Caco-2 (cell line): ENCODE measurements around the gene LIPM. TPM values are rescaled to one million over a fixed set of nuclear protein-coding genes. Genes with fewer than 3 reads are reported as not detected.

Source experiments
- BruUV-seq: library from RNA; stranded (reverse); fragments of 400-500 nt; replicated peaks from 2 replicates; lab custom pipeline; 2021; lab: Mats Ljungman, UMichigan
- CTCF ChIA-PET: fragments of 300-600 bp; sonication (Branson Sonifier 250); formaldehyde crosslinking; loops from one replicate; lab custom pipeline; 2022; ENCODE audit warnings: antibody characterized with exemption; lab: Charles Lee
- POLR2A ChIA-PET: fragments of 300-600 bp; sonication (Branson Sonifier 250); formaldehyde crosslinking; loops from one replicate; lab custom pipeline; 2022; ENCODE audit warnings: antibody characterized with exemption; lab: Charles Lee
- DNase-seq, 2 experiments: peaks; one replicate each; pipeline versions ENCODE4 v3.0.0 to v3.0.0-alpha.2; 2020 to 2022
- H3K27me3 ChIP-seq: replicated peaks from 2 replicates; pipeline ENCODE4 v1.6.0; 2011; ENCODE audit warnings: low read length; ENCODE audit not compliant: control insufficient read depth, insufficient read depth
- H3K36me3 ChIP-seq: 2 replicates; pipeline ENCODE4 v1.5.1; 2011; ENCODE audit warnings: low read length; ENCODE audit not compliant: control insufficient read depth, insufficient read depth
- H3K4me1 ChIP-seq: fragments of 250-450 bp; sonication (Bioruptor Pico); 2 replicates; pipeline ENCODE4 v1.5.1; 2020; ENCODE audit warnings: mild to moderate bottlenecking
- H3K4me3 ChIP-seq: 2 replicates; pipeline ENCODE4 v1.5.1; 2011; ENCODE audit warnings: low read depth, mild to moderate bottlenecking, control low read depth, low read length
- H3K9me3 ChIP-seq: fragments of 250-450 bp; sonication (Bioruptor Pico); 2 replicates; pipeline ENCODE4 v1.5.1; 2020; ENCODE audit warnings: mild to moderate bottlenecking, moderate library complexity
- H3K27ac Mint-ChIP-seq: one replicate; pipeline ENCODE4 v1.8.0; 2022; ENCODE audit warnings: mixed read lengths; ENCODE audit not compliant: unreplicated experiment
- H3K27me3 Mint-ChIP-seq: one replicate; pipeline ENCODE4 v1.8.0; 2022; ENCODE audit warnings: mixed read lengths; ENCODE audit not compliant: insufficient read depth, unreplicated experiment
- H3K36me3 Mint-ChIP-seq: one replicate; pipeline ENCODE4 v1.8.0; 2022; ENCODE audit warnings: mild to moderate bottlenecking, mixed read lengths; ENCODE audit not compliant: insufficient read depth, unreplicated experiment
- H3K4me1 Mint-ChIP-seq: one replicate; pipeline ENCODE4 v1.8.0; 2022; ENCODE audit warnings: low read depth, mixed read lengths; ENCODE audit not compliant: unreplicated experiment
- H3K4me3 Mint-ChIP-seq: one replicate; pipeline ENCODE4 v1.8.0; 2022; ENCODE audit warnings: mild to moderate bottlenecking, moderate library complexity, mixed read lengths; ENCODE audit not compliant: unreplicated experiment
- H3K9me3 Mint-ChIP-seq: one replicate; pipeline ENCODE4 v1.8.0; 2022; ENCODE audit warnings: mixed read lengths; ENCODE audit not compliant: unreplicated experiment
- intact Hi-C: fragments of 100-400 bp; cut with micrococcal nuclease; formaldehyde crosslinking; loops from one replicate; pipeline ENCODE4 v1.10.0; 2022; ENCODE audit not compliant: unreplicated experiment
- total RNA-seq: library from RNA; stranded (reverse); gene quantifications from 2 replicates; pipeline ENCODE4 v1.2.3, GENCODE V29; 2022
- TF ChIP-seq, protein P1 (sequence below), 2 experiments: fragments of 200-600 bp in 1 of 2; IDR thresholded peaks; 1 replicate in 1 of 2; 2 replicates in 1 of 2; pipeline versions ENCODE4 v1.5.1 to v1.8.0; 2011 to 2022; ENCODE audit warnings: antibody characterized with exemption in 1 of 2, control low read depth in 1 of 2, inconsistent platforms in 1 of 2, low read depth in 1 of 2, low read length in 1 of 2, mild to moderate bottlenecking in 1 of 2, moderate library complexity in 1 of 2; ENCODE audit not compliant: insufficient read depth in 1 of 2, severe bottlenecking in 1 of 2, unreplicated experiment in 1 of 2

Gene LIPM
- total RNA-seq, 1 experiment from 2014 or later: not detected

DNA sequence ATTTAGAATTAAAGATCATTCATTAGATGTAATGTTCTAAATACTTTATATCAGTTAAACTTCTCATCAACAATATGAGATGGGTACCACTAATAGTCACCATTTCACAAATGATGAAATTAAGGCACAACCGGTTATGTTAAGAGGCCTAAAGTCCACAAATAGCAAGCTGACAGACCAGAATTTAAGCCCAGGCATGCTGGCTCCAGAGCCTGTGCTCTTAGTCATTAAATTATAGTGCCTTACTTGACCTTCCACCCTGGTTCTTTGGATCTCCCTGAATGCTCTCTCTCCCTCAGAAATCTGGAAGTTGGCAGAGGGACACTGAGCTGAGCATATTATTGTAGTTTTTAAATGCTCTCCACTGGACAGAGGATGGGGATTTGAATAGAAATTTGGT is 39.1 kb upstream of the LIPM start:
- no TSS peak for BruUV-seq
- Histone ChIP-seq H3K4me1 (no peaks in the 10 kb centered on the region), H3K9me3 (no peaks in the 10 kb centered on the region), H3K36me3 (no peaks in the 10 kb centered on the region), H3K4me3 (no peak overlapping the region), H3K27me3 (no peaks in the 10 kb centered on the region)
- H3K9me3 Mint-ChIP-seq: no peaks in the 10 kb centered on the region
- intact Hi-C loops: no loop called here
- H3K4me1 Mint-ChIP-seq: no peaks in the 10 kb centered on the region
- DNase-seq: no peak
- POLR2A ChIA-PET: no interaction called here
- H3K4me3 Mint-ChIP-seq: no peak overlapping the region
- CTCF ChIA-PET: no interaction called here
- H3K36me3 Mint-ChIP-seq: no peaks in the 10 kb centered on the region
- H3K27me3 Mint-ChIP-seq: peaks cover 3% of the 10 kb centered on the region
- TF ChIP-seq, protein P1, sequence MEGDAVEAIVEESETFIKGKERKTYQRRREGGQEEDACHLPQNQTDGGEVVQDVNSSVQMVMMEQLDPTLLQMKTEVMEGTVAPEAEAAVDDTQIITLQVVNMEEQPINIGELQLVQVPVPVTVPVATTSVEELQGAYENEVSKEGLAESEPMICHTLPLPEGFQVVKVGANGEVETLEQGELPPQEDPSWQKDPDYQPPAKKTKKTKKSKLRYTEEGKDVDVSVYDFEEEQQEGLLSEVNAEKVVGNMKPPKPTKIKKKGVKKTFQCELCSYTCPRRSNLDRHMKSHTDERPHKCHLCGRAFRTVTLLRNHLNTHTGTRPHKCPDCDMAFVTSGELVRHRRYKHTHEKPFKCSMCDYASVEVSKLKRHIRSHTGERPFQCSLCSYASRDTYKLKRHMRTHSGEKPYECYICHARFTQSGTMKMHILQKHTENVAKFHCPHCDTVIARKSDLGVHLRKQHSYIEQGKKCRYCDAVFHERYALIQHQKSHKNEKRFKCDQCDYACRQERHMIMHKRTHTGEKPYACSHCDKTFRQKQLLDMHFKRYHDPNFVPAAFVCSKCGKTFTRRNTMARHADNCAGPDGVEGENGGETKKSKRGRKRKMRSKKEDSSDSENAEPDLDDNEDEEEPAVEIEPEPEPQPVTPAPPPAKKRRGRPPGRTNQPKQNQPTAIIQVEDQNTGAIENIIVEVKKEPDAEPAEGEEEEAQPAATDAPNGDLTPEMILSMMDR (IDR thresholded peaks at IDR 0.05; ENCODE audit: insufficient read depth in 1 of 2, low read depth in 1 of 2, low read length in 1 of 2, severe bottlenecking in 1 of 2, unreplicated experiment in 1 of 2): no peak
- H3K27ac Mint-ChIP-seq: no peak overlapping the region

DNA sequence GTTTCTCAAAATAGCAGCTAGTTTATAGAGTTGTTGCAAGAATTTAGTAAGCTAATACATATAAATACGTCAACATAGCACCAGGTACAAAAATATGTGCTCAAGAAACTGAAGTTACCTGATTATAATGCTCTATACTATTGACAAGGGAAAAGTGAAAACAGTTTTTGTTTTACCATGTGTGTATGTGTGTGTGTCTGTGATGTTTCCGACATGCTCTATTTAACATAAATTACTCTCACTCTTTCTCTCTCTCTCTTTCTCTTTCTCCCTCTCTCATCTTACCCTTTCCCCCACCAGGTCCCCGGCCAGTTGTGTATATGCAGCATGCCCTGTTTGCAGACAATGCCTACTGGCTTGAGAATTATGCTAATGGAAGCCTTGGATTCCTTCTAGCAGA is 38.4 kb upstream of the LIPM start:
- POLR2A ChIA-PET: no interaction called here
- no peak overlapping the region for H3K27ac Mint-ChIP-seq
- H3K4me3 ChIP-seq: no peak overlapping the region
- no peaks in the 10 kb centered on the region for H3K9me3 Mint-ChIP-seq
- no peak overlapping the region for H3K4me3 Mint-ChIP-seq
- H3K27me3 ChIP-seq: no peaks in the 10 kb centered on the region
- peaks cover 3% of the 10 kb centered on the region for H3K27me3 Mint-ChIP-seq
- no peaks in the 10 kb centered on the region for H3K9me3 ChIP-seq
- intact Hi-C loops: no loop called here
- BruUV-seq: no TSS peak
- TF ChIP-seq, protein P1 (IDR thresholded peaks at IDR 0.05; ENCODE audit: insufficient read depth in 1 of 2, low read depth in 1 of 2, low read length in 1 of 2, severe bottlenecking in 1 of 2, unreplicated experiment in 1 of 2): no peak
- no peaks in the 10 kb centered on the region for H3K36me3 Mint-ChIP-seq
- CTCF ChIA-PET: no interaction called here
- H3K36me3 ChIP-seq: no peaks in the 10 kb centered on the region
- no peak for DNase-seq
- H3K4me1 ChIP-seq: no peaks in the 10 kb centered on the region
- no peaks in the 10 kb centered on the region for H3K4me1 Mint-ChIP-seq

DNA sequence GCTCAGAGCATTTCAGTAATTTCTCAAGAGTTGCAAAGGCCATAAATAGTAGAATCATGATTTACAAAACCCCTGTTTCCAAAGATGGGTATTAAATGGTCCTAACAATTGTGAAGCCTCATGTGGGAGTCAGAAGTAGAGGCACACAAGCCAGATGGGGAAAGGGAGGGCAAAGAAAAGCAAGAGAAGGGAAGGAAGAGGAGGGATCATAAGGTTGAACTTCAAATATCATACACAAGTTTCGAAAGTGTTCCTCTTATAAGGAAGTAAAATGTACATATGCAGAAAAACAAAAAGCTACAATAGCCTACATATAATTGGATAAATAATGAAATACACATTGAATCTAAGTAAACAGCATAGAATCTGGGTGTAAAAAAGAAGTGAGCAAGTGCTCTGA is 36.7 kb upstream of the LIPM start:
- Mint-ChIP-seq H3K36me3 (no peaks in the 10 kb centered on the region), H3K27me3 (no peaks in the 10 kb centered on the region), H3K9me3 (no peaks in the 10 kb centered on the region), H3K27ac (no peak overlapping the region), H3K4me1 (no peaks in the 10 kb centered on the region), H3K4me3 (no peak overlapping the region)
- CTCF ChIA-PET: no interaction called here
- DNase-seq: no peak
- intact Hi-C loops: no loop called here
- Histone ChIP-seq H3K4me3 (no peak overlapping the region), H3K27me3 (no peaks in the 10 kb centered on the region), H3K4me1 (no peaks in the 10 kb centered on the region), H3K36me3 (no peaks in the 10 kb centered on the region), H3K9me3 (no peaks in the 10 kb centered on the region)
- TF ChIP-seq, protein P1 (IDR thresholded peaks at IDR 0.05; ENCODE audit: insufficient read depth in 1 of 2, low read depth in 1 of 2, low read length in 1 of 2, severe bottlenecking in 1 of 2, unreplicated experiment in 1 of 2): no peak
- no TSS peak for BruUV-seq
- POLR2A ChIA-PET: no interaction called here
